NCI-H2107 treated with DMSO at 0.1 percent for 48 hours (cell line): ENCODE results near the gene PAPPA.

Experiments
- DNase-seq: peaks from one replicate; lab custom pipeline; 2025; ENCODE audit not compliant: unreplicated experiment; lab: John Stamatoyannopoulos, UW

Gene PAPPA, protein sequence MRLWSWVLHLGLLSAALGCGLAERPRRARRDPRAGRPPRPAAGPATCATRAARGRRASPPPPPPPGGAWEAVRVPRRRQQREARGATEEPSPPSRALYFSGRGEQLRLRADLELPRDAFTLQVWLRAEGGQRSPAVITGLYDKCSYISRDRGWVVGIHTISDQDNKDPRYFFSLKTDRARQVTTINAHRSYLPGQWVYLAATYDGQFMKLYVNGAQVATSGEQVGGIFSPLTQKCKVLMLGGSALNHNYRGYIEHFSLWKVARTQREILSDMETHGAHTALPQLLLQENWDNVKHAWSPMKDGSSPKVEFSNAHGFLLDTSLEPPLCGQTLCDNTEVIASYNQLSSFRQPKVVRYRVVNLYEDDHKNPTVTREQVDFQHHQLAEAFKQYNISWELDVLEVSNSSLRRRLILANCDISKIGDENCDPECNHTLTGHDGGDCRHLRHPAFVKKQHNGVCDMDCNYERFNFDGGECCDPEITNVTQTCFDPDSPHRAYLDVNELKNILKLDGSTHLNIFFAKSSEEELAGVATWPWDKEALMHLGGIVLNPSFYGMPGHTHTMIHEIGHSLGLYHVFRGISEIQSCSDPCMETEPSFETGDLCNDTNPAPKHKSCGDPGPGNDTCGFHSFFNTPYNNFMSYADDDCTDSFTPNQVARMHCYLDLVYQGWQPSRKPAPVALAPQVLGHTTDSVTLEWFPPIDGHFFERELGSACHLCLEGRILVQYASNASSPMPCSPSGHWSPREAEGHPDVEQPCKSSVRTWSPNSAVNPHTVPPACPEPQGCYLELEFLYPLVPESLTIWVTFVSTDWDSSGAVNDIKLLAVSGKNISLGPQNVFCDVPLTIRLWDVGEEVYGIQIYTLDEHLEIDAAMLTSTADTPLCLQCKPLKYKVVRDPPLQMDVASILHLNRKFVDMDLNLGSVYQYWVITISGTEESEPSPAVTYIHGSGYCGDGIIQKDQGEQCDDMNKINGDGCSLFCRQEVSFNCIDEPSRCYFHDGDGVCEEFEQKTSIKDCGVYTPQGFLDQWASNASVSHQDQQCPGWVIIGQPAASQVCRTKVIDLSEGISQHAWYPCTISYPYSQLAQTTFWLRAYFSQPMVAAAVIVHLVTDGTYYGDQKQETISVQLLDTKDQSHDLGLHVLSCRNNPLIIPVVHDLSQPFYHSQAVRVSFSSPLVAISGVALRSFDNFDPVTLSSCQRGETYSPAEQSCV (N-terminal part only)

DNA sequence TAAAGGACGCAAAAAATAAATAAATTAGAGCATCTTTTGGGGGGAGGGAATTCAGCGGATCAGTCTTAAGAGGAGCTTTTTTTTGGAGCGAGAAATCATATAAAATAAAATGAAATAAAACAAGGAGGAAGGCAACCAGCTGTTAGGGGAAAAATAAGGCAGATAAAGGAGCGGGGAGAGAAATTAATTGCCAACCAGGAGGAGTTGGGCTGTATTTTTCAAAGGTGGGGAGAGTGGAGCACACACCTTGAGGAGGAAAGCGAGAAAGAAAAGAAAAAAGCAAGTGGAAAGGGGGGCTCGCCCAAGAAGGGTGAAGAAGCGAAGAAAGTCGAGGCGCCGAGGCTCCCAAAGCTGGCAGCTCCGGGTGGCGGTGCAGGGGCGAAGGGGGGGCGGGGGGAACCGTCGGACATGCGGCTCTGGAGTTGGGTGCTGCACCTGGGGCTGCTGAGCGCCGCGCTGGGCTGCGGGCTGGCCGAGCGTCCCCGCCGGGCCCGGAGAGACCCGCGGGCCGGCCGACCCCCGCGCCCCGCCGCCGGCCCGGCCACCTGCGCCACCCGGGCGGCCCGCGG, at the start of gene PAPPA:
Gene PAPPA, plus strand, starts transcription at position 27 of the 569 bp plus-strand sequence. Its CDS starts 382 bp downstream, at position 409.
- no peak for DNase-seq

DNA sequence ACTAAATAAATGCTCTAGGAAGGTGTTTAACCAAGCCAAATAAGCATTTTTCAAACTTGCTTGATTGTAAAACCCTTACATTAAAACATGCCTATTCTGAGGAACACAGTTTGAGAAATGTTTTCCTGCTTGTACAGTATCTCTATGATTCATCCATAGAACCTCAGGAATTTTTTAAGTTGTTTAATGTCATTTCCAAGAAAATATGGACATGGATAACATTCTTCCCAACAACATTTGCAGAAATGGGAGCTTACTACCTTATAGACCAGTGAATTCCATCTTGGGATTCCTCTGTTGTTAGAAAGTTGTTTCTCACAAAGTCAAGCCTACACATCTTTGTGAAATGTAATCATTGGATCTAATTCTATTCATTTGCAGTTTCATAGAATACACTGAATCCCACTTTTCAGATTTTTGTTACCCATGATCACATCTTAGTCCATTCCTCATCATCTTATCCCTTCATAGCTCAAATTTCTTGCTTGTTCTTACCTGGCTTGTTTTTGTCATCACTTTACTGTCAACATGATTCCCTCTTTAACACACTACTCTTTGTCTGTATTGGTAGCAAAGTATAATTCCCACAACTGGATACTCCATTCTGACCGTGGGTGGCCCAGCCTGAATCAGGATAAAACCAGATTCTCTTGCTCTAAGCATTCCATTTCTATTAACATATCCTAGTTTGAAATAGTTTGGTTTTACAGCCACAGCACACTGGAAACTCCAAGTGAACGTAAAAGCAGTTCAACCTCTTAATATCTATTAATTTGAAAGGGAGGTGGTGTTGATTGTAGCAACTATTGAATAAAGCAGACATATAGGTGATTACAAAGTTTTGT, 49.4 kb upstream of the PAPPA start:
- DNase-seq = no peak

DNA sequence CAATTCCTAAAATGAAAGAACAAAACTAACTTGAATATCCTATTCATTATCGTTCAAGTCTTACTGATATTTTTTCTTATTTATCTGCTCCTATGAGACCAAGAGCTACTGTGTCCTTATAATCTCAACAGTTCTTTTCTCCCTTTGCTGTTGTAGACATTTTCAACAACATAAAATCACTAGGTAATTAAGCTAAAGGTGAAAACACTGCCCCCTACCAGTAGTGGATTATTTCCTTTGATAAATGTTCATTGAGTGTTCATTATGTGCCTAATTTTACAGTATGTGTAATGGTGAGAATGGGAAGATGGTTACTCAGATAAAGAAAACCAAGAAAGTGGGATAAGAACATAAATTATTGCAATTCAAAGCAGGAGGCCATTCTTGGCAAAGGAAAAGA, 41.4 kb upstream of the PAPPA start:
- no peak for DNase-seq

DNA sequence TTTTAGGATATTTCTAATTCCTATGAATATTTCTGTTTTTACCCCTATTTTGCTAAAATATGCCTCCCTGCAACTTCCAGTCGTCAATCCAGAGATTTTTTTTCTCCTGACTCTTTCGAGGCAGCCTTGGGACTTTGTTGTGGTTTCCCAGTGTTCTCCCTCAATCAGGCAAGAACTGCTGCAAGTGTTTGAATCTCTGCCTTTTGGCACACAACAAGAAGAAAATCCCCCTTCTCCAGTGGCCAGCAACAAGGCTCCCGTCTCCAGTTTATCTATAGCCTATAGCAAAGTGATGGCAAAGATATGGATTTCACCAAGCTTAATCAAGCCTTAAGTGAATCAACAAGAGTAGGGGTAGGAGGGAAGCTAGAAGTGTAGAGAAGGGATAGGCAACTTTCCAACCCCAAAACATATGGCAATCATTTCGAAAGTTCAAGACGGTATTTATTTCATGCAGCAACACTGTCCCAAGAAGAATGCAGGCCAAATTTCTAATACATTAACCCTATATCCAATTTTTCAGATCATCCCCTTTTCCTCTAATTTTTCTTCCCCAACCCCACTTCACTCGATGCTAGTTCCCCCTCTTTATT, 37.7 kb upstream of the PAPPA start:
- DNase-seq = no peak

DNA sequence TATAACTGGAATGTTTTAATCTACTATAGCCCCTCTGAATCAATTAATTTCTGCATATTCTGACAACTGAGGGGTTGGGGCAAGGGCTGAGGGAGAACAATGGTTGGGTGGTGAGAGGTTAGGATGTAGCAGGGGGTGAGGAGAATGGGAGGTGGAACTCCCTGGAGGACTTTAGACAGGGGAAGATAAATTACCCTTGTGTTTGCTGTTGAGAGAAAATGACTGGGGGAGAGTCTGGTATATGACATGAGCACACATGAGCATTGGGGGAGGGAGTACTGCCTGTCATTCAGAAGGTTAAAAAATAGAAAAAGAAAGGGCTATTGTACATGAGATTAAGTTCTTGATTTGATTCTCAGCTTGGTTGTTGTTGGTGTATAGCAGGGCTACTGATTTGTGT, 37.2 kb upstream of the PAPPA start:
- no peak for DNase-seq

DNA sequence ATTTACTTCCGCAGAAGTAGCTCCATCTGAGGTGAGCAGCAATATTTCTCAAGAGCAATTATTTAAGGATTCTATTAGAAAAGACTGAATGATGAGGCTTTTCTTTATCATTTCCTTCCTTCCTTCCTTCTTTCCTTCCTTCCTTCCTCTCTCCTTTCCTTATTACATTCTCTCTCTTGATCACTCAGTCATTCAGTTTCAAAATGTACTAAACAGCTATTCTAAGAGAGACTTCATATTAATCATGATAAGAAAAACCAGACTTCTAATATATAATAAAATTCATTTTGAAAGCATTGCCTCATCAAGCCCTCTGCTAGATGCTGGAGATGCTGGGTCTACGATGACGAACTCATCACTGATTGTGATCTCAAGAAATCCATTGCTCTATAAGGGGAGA, 30.4 kb upstream of the PAPPA start:
- DNase-seq = no peak

DNA sequence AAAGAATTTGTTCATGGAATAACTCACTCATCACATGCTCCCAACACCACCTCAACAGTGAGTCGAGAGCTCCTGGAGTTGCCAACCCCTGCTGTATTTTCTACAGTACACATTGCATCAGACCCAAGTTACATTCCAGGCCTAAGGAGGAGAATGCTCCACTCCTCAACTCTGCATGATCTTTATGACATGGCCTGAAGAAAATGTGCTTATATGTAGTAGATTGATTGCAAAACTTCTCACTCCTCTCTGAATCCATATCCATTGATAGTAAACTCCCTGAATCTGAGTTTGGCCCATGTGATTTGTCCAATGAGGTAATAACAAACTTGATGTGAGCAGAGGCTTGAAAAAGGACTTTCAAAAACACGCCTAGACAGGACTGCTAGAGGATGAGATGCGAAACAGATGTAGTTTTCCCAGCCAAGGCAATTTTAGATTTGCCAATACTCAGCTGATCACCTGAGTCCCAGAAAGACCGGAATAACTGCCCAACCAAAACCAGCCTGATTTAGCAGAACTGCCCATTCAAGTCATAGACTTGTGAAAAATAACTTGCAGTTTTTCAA, 29.0 kb upstream of the PAPPA start:
- no peak for DNase-seq

DNA sequence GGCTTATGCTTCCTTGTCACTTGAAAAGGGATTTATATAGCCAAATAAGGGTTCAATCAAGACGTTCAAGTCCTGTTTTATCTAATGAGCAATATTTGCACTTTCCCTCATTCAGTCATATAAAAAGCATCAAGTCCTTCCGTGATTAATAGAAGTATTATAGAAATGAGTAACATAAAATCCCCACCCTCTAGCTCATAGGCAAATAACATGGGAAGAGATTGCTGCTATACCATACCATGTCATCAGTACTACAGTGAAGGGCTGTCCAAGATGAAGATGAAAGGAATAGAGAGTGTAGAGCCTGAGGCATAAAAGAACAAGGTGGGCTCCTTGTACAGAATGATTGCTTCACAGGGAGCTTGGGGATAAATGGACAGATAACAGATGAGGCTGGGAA, 20.4 kb upstream of the PAPPA start:
- no peak for DNase-seq

DNA sequence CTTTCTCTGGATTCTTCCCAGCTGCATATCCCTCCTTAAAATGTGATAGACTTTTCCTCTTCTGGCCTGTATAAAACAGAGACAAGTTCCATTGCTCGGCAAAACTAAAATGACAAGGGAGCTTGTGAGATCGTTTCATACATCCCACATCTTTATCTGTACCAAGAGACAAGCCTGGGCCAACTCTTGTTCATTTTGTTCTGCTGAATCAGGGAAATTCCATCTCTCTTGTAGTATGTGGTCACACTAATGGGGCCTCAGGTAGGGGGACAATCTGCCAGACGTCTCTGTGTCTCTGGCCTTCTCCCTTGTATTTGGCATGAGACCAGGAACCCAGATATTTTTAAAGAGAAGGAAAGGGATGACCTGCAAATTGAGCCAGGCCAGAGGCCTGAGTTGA, 18.6 kb upstream of the PAPPA start:
- no peak for DNase-seq

DNA sequence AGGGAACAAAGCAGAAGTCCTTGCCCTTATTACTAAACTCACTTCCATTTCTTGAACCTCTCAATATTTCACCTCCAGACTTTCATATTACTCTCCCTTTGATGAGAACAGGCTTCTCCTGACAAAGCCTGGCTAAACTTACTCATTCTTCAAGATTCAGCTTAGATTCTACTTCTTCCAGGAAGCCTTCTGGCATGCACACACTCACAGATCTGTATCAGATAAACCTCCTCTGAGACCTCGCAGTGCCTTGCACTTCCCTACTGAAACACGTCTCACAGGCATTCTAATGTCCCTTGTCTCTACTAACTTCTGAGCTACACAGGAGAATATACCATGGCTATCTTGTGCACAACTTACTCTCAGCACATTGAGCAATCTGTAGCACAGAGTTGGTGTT, 16.6 kb upstream of the PAPPA start:
- no peak for DNase-seq

DNA sequence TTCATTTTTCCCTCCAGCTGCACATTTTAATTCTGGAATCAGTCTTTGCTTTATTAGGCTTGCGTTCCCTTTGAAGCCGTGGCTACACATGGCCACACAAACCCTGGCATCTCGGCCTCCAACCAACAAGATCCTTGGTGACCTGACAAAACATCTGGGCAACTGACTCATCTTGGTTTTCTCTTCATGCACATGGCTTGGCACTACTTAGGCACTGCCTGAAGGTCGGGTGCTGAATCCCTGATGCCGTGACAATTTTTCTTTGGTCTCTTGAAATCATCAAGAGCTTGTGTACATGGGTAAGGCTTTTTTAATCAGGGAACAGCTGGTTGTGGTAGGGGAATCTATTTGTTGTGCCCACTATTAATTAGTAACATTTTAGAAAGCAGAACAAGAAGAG, 16.0 kb upstream of the PAPPA start:
- no peak for DNase-seq

DNA sequence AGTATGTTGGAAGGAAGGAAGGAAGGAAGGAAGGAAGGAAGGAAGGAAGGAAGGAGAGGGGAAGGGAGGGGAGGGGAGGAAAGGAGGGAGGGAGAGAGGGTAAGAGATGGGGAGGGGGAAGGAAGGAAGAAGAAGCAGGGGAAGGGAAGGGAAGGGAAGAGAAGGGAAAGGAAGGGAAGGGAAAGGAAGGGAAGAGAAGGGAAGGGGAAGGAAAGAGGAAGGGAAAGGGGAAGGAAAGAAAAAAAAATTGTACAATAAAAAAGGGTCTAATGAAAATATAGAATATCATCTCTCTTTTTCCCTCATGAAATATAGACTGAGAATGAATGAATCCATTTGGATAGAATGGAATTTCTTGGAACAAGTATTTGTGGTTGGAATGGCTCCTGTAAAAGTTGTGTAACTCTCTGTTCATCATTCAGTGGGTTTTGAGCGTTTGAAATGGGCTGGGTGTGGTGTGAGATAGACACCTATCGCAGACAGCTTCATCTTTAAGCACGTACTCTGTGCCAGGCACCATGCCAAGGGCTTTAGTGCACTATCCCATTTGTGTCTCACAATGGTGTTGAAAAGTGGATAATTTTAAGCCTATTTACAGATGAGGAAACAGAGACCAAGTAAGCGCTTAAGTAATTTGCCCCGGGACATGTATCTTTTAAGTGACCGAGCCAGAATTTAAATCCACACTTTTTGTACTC, 11.6 kb upstream of the PAPPA start:
- DNase-seq = no peak

DNA sequence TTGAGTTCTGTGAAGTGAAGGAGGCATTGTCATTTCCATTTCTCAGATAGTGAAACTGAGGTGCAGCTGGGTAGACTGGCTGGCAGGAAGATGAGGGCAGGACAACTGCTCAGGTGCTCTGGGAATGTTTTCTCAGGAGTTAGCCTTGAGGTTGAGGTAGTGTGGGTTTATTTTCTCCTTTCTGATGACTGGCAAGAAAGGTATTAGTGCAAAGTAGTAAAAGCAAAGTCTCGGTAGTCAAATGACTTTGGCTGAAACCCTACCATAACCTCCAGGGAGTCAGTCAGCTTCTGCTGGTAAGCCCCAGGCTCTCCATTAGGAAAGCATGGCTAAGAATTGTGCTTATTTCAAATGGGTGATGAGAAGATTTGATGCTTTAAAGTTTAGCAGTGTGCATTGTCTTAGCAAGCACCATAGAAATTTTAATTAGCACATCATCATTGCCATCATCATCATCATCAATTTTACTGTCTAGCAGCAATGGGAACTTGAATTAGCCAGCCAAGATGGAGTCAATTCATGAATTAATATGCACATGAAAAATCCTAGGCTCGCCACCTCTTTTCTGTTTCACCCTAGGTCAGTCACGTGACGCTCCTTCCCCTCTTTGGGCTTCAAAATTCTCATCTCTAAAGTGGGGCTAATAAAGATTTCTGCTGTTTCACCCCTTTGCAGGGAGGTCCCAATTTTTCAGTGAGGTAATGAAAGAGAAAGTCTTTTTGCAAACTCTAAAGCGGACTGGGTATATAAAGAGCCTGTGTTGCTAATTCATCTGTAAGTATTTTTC, 10.7 kb upstream of the PAPPA start:
- no peak for DNase-seq

DNA sequence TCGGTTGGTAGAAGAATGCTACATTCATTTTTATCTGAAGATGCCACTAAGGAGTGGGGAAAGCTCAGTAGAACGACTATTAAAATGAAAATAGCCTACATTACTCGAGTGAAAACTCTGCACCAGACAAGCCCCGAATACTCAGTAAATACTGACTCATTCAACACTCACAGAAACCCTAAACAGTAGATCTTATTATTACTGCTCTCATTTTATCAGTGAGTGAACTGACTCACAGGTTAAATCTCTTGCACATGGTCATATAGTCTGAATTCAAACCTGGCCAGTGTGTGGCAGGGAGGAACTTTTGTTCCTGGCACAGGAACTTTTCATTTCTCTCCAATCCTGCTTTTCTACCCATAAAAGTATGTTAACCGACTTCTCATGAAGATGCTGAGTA, 9.6 kb upstream of the PAPPA start:
- DNase-seq = no peak

DNA sequence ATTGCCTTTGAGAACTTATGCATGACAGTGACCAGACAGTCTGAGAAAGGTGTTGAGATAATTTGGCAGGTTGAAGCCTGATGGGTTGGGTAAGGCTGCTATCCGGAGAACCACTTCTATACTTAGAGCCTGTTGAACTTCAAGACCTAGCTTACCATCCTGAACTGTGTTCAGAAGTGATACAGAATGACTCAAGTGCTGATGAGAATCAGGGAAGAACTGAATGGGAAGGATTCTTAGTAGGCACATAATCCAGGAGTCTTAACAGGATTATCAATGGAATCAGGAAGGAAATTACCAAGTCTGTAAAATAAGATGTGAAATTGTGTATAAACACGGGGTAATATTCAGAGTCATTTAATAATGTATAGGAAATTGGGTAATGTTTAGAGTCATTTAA, 9.0 kb upstream of the PAPPA start:
- no peak for DNase-seq

DNA sequence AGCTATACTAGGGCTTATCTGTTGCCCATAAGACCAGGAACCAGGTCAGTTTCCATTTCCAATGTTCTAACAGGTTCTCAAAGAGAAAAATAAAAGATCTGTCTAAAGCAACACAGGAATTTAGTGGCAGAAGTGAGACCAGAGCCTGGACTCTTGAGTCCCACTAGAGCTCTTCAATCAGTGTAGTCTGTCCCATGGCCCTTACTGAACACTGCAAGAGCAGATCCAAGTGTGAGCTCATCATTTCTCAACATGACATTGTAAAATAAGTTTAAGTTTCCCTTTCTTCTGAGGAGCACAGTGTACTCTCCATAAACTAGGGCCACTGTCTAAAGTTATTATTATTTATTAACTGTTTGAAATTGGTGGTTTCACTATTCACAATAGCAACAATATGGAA, 8.6 kb upstream of the PAPPA start:
- DNase-seq = no peak

DNA sequence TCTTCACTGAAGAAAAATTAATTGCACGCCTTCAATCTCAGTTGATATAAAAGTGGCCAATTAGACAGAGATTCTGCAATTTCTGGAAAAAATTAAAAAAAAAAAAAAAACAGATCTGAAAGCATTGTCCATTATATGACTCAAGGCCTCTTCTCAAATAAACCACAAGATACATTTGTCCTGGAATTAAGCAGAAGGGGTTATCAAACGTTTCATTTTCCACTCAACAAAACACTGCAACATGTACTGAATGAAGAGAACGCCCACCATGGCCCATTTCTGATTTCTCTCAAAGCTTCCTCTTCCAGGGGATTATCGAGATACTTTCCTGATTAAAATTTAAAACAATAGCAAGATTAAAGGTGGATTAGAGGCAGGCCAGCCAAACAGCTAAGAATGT, 5.8 kb upstream of the PAPPA start:
- no peak for DNase-seq

DNA sequence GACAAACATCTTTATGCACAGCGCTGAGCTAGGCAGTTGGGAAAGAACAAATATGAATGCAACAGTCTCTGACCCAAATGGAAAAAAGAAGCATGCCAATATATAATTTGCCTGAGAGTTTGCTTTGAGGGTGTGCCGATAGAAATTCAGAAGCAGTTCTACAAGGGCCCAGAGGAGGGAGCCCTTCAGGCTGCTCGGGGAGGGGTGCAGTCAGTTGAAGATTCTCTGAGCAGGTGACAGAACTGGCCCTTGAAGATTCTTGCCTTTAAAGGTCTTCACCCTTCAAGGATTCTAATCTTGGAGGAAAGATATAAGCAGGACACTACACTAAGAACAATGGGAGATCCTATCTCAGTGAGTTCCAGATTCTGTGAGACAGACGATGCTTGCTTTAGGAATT, 3.7 kb upstream of the PAPPA start:
- DNase-seq = no peak
